Measurements from ENCODE around the gene CFAP99.
"Not testable (repeated sequence)": the region's sequence is repeated elsewhere in the genome, so short reads cannot be mapped to it uniquely, and the experiment has no call there.

CFAP99 gene

DNA sequence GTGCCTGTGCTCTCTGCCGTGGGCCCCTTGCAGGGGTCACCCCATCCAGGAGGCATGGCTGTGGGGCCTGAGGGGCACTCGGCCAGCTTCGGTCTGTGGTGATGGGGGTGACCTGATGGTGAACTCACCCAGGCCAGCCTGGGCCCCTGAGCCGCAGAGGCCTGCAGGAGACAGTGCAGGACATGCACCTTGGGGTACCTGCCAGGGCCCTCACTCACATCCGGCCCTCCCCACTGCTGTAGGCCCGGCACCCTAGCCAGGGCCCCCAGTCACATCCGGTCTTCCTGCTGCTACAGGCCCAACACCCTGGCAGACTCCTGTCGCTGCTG lies 7.3 kb downstream of the CFAP99 start:
- no peaks in the 10 kb centered on the region for H3K4me1 Mint-ChIP-seq (ENCODE audit: low read depth)
- H3K27ac Mint-ChIP-seq, result no peak overlapping the region
- H3K36me3 Mint-ChIP-seq (ENCODE audit: low read depth), result no peaks in the 10 kb centered on the region
- H3K27me3 Mint-ChIP-seq, result peaks cover 20% of the 10 kb centered on the region
- H3K9me3 Mint-ChIP-seq, result no peaks in the 10 kb centered on the region
- no peak overlapping the region for H3K4me3 Mint-ChIP-seq

DNA sequence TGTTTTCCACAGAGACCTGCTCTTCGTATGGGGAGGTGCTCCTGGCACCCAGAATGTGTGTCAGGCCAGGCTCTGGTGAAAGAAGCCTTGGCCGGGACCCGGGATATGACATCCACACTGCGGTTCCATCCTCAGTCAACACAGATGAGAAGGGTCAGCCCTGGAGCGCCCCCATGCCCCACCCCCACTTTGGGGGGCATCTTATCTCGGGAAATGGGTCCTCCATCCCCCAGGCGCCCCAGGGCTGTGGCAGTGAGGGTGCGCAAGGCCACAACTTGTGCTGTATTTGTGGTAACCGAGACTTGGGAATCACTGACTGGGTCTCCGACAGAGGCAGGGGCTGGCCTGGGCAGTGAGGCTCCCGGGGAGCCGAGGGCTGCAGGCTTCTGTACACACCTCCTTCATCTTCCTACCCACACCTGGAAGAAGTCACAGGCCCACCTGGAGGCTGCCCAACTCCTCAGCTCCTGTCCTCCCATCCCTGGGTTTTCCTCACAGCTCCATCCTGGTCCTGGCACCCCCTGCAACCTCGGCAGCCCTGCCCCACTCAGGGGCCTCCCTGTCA lies 8.0 kb downstream of the CFAP99 start:
- no peaks in the 10 kb centered on the region for H3K9me3 Mint-ChIP-seq
- no peak overlapping the region for H3K4me3 Mint-ChIP-seq
- no peaks in the 10 kb centered on the region for H3K4me1 Mint-ChIP-seq (ENCODE audit: low read depth)
- no peaks in the 10 kb centered on the region for H3K36me3 Mint-ChIP-seq (ENCODE audit: low read depth)
- peaks cover 16% of the 10 kb centered on the region for H3K27me3 Mint-ChIP-seq
- no peak overlapping the region for H3K27ac Mint-ChIP-seq

DNA sequence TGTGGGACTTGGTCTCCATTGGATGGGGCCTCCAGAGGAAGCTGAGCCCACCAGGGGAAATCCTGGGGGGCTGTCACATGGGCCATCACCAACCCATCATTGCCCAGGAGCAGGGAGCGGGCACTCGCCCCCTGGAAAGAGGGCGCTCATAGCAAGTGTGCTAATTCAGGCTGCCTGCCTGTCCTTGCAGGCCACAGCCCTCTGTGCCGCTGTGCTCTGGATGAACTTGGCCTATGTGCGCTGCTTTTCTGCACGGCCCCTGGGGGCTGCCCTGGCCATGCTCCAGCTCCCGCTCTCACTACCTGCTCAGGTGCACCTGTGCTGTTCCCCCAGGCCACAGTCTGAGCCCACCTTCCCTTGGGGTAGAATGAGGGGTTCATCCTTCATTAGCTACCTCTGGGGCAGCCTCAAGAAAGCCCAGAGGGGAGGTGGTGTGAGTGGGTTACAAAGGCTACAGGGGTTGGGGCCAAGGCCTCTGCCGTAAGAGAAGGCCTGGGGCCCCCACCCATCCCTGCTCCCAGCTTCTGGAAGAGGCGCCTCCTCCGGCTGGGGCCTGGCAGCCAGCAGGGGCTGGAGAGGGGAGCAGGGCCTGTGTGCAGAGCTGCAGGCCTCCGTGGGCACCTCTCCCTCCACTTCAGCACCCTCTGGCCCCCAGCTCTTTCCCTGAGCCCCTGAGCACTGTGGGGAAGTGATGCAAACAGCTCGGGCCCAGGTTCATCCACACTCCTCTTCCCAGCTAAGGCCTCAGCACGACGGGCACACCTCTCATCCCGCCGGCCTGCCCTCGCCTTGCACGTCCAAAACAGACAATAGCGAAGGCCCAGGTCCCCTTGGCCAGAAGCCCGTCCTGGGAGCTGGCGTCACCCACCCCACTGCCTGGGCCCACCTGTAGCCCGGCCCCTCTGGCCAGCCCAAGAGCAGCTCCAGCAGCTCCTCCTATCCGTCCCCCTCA lies 8.9 kb downstream of the CFAP99 start:
- Mint-ChIP-seq H3K27me3 (peaks cover 10% of the 10 kb centered on the region), H3K4me1 (ENCODE audit: low read depth) (no peaks in the 10 kb centered on the region), H3K4me3 (no peak overlapping the region), H3K9me3 (no peaks in the 10 kb centered on the region), H3K27ac (no peak overlapping the region), H3K36me3 (ENCODE audit: low read depth) (no peaks in the 10 kb centered on the region)

DNA sequence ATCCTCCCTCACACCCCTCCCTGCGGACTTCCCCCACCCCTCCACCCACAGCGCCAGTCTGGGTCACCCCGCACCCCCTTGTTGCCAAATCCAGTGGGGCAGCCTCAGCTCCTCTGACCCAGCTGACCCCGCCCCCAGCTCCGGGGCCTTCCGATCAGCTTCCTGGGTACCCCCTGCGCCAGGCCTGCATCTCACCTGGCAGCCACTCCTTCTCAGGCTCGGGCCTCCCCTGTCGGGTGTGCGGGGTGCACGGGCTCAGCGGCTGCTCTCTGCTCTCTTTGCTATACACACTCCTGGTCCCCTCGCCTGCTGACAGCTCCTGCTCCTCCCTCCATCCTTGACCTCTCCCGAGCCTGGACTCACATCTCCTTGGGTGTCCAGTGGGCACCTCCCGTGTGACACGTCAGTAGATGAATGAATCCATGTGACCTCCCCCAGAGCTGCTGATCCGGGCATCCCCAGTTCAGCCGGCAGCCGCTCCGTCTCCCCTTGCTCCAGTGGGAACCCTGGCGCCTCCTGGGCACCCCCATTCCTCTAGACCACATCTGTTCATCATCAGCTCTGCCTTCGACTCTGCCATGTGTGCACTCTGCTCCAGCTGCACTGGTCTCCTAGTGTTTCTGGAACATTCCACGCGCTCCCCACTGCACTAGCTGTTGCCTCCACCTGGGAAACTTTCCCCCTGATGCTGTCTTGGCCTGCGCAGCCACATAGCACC lies 9.9 kb downstream of the CFAP99 start:
- Mint-ChIP-seq H3K27ac (no peak overlapping the region), H3K27me3 (peaks cover 4% of the 10 kb centered on the region), H3K9me3 (no peaks in the 10 kb centered on the region), H3K4me3 (no peak overlapping the region), H3K4me1 (ENCODE audit: low read depth) (no peaks in the 10 kb centered on the region), H3K36me3 (ENCODE audit: low read depth) (no peaks in the 10 kb centered on the region)

DNA sequence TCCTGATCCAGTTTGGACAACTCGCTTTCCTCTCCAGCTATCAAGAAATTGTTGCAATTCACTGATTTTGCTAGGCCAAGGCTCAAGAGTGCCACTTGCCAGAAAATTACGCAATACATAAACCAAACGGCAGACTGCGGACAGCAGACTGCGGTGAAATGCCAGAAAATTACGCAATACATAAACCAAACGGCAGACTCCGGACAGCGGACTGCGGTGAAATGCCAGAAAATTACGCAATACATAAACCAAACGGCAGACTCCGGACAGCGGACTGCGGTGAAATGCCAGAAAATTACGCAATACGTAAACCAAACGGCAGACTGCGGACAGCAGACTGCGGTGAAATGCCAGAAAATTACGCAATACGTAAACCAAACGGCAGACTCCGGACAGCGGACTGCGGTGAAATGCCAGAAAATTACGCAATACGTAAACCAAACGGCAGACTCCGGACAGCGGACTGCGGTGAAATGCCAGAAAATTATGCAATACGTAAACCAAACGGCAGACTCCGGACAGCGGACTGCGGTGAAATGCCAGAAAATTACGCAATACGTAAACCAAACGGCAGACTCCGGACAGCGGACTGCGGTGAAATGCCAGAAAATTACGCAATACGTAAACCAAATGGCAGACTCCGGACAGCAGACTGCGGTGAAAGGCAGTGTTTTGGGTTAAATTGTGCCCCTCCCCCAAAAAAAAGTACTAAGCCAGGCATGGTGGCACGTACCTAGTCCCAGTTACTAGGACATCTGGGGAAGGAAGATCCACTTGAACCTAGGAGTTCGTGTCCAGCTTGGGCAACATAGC lies 11.4 kb downstream of the CFAP99 start:
- not testable (repeated sequence) for H3K4me1 Mint-ChIP-seq (ENCODE audit: low read depth); H3K27me3 Mint-ChIP-seq; H3K36me3 Mint-ChIP-seq (ENCODE audit: low read depth); H3K9me3 Mint-ChIP-seq; H3K4me3 Mint-ChIP-seq; H3K27ac Mint-ChIP-seq

DNA sequence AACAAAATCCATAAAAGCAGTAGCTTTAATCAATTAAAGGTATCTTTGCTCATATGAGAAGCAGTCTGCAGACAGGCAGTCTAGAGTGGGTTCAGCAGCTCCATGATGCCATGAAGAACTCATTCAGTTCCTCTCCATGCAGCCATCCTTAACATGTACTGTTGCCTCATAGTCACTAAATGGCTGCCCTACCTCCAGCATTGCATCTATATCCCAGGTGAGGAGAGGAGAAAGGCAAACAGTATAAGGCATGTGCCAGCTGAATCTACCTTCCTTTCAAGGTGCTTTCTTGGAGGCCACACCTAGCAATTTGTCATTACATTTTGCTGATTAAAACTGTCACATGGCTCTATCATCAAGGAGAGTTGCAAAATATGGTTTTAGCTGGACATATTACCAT lies 13.2 kb downstream of the CFAP99 start:
- no peaks in the 10 kb centered on the region for H3K9me3 Mint-ChIP-seq
- no peaks in the 10 kb centered on the region for H3K27me3 Mint-ChIP-seq
- no peak overlapping the region for H3K27ac Mint-ChIP-seq
- no peak overlapping the region for H3K4me3 Mint-ChIP-seq
- no peaks in the 10 kb centered on the region for H3K36me3 Mint-ChIP-seq (ENCODE audit: low read depth)
- no peaks in the 10 kb centered on the region for H3K4me1 Mint-ChIP-seq (ENCODE audit: low read depth)

DNA sequence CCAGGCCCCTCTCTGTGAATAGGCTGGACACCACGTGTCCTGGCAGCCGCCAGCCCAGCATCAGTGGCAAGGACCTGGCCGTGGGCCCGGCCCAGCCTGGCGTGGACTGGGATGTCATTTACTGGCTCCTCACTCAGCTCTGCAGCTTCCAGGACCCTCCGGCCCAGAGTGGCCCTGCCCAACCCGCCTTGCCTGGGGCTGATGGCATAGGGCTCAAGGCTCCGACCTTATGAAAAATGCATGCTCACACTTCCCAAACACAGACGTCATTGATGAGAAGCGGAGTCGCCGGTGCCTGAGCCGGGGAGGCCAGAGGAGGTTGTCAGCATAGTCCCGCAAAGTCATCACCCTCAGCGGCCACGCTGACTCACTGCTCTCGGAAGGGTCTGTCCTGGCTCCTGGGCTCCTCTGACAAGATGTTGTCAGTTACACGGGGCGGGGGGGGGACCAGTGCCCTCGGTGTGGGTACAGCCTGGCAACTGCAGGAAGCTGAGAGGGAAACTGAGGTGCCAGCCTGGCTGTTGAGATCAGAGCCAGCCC lies 14.3 kb downstream of the CFAP99 start:
- Mint-ChIP-seq H3K9me3 (no peaks in the 10 kb centered on the region), H3K4me1 (ENCODE audit: low read depth) (no peaks in the 10 kb centered on the region), H3K4me3 (no peak overlapping the region), H3K36me3 (ENCODE audit: low read depth) (no peaks in the 10 kb centered on the region), H3K27me3 (no peaks in the 10 kb centered on the region), H3K27ac (no peak overlapping the region)

DNA sequence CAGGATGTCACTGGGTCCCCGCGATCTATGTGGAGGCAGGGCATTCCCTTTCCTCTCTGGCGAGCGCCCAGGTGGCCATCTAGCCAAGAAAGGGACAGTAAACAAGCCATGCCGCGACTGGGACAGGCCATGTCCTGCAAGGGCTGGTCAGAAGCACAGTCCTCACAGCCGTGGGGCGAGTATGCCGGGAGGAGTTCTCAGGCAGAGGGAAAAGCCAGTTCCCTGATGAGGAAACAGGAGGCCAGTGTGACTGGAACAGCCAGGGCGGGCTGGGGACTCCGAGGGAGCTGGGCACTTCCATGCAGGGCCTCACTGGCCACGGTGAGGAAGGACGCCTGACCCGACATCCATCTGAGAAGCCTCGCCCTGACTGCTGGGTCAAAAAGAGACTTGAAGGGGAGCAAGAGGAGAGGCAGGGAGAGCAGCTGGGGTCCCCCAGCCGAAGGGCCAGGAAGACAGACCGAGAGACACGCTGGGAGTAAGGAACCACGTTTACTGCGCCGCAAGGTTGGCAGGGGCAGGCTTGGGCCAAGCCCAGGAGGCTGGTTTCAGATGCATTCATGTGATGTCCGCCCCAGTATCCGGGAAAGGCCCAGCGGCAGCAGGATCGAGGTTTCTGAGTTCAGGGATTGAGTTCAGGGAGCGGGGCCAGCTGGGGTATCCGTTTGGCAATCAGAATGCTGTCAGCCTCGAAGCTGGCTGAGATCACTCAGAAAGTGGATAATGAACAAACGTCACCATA lies 15.0 kb downstream of the CFAP99 start:
- Mint-ChIP-seq H3K36me3 (ENCODE audit: low read depth) (no peaks in the 10 kb centered on the region), H3K9me3 (no peaks in the 10 kb centered on the region), H3K4me3 (no peak overlapping the region), H3K4me1 (ENCODE audit: low read depth) (no peaks in the 10 kb centered on the region), H3K27me3 (no peaks in the 10 kb centered on the region), H3K27ac (no peak overlapping the region)

DNA sequence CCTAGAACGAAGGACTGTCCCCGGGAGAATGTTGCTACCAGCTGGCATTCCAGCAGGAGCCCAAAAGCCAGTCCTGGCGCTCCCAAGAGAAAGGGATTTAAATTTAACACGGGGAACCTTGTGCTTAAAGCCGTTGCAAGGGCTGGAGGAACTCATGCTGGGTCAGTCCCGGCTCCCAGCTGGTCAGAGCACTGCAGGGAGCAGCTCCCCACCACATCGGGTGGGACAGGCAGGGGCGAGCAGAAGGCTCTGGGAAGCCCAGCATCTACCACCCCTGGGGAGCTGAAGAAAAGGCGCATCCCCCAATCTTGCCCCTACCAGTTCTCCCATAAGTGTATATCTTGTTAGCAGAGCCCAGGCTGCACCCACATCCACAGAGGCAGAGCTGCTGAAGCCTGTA lies 15.7 kb downstream of the CFAP99 start:
- H3K36me3 Mint-ChIP-seq (ENCODE audit: low read depth), result no peaks in the 10 kb centered on the region

DNA sequence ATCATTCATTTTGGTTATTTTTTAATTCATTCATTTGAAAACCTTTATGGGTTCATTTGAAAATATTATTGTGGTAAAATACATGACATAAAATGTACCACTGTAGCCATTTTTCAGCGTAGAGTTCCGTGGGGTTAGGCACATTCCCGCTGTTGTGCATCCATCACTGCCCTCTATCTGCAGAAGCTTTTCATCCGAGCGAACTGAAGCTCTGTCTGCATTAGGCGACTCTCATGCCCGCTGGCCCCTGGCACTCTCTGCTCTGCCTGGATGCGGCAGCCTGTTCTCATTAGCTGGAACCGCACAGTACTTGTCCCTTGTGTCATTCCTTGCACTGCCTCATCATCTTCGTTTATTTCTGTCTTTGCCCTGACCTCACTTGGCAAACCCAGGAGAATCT lies 17.5 kb downstream of the CFAP99 start:
- no peak overlapping the region for H3K27ac Mint-ChIP-seq
- H3K27me3 Mint-ChIP-seq, result no peaks in the 10 kb centered on the region
- H3K4me3 Mint-ChIP-seq, result no peak overlapping the region
- H3K36me3 Mint-ChIP-seq (ENCODE audit: low read depth), result no peaks in the 10 kb centered on the region
- H3K9me3 Mint-ChIP-seq, result no peaks in the 10 kb centered on the region
- no peaks in the 10 kb centered on the region for H3K4me1 Mint-ChIP-seq (ENCODE audit: low read depth)

More for the DNA sequence above, 15.7 kb downstream of the CFAP99 start:
- H3K27me3 Mint-ChIP-seq, result no peaks in the 10 kb centered on the region
- H3K9me3 Mint-ChIP-seq, result no peaks in the 10 kb centered on the region
- H3K27ac Mint-ChIP-seq, result no peak overlapping the region
- no peak overlapping the region for H3K4me3 Mint-ChIP-seq
- H3K4me1 Mint-ChIP-seq (ENCODE audit: low read depth), result no peaks in the 10 kb centered on the region

DNA sequence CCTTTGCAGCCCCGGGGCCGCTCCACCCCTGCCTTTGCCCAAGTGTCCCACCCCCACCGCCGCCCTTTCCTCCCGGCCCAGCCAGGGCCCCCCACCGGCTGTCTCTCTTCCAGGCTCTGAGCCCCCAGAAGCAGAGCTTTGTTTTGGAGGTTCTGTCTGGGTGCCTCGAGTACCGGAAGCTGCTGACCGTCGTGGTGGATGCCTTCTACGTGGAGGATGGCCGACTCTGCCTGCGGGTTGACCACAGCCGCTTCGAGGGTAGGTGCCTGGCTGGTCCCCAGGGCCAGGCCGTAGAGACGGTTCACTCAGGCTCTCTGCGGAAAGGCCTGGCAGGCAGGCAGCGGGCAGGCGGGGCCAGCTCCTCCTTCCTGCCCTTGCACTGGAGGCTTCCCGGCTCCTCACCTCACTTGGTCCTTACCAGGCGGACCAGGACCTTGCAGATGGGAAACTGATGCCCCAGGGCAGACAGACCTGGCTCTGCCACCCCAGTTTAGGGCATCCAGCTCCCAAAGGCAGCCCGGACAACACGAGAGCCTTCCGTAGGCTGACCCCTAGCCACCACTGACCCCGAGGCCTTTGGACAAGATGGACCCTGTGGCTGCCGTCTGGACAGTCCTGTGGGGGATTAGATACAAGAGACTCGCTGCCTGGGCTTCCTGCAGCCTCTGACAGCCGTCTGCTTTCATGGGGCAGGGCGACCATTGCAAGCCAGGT lies 18.2 kb downstream of the CFAP99 start:
- Mint-ChIP-seq H3K27me3 (no peaks in the 10 kb centered on the region), H3K4me3 (no peak overlapping the region), H3K27ac (no peak overlapping the region), H3K9me3 (no peaks in the 10 kb centered on the region), H3K4me1 (ENCODE audit: low read depth) (no peaks in the 10 kb centered on the region), H3K36me3 (ENCODE audit: low read depth) (no peaks in the 10 kb centered on the region)

DNA sequence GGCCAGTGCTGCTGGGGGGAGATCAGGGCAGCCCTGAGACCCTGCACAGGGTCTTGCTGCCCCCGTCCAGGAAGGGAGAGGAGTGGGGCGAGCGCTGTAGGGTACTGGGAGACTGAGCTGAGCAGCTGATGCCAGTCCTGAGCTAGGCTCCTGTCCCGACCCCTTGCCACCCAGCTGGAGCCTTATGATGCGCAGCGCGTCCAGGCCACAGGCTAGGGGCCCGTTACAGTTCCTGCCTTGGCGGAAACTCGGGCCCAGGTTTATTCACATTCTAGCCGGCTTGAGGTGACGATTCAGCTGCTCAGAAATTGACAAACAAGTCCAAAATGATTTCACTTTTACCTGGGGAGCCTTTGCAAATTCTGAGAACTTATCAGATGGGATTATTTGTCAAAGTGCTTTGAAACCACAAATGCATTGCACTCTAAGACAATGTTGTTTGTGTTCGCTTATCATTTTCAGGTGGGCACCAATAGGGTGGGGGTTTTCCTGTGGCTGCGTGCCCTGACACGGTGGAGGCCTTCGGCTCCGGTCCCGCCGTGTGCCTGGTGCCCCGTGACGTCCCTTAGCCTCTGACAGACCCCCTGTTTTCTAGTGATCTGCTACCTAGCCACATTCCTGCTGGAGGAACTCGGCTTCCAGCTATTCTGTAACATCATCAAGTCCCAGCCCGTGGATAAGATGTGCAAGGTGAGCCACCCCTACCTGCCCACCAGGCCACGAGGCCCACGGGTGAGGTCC lies 18.9 kb downstream of the CFAP99 start:
- Mint-ChIP-seq H3K27ac (no peak overlapping the region), H3K36me3 (ENCODE audit: low read depth) (no peaks in the 10 kb centered on the region), H3K4me3 (no peak overlapping the region), H3K4me1 (ENCODE audit: low read depth) (no peaks in the 10 kb centered on the region), H3K9me3 (no peaks in the 10 kb centered on the region), H3K27me3 (no peaks in the 10 kb centered on the region)
